GM12891 (cell line): ENCODE measurements around the gene PPP1R27.
A peak's percentile ranks its signal among the peaks of the same experiment; 100 is the strongest.
"Not testable (repeated sequence)": the region's sequence is repeated elsewhere in the genome, so short reads cannot be mapped to it uniquely, and the experiment has no call there.

ENCODE experiments used
- DNase-seq: peaks from one replicate; pipeline ENCODE4 v3.0.0; 2011; ENCODE audit warnings: low spot score; ENCODE audit not compliant: insufficient read length
- FAIRE-seq: peaks from 2 replicates; lab custom pipeline; 2011; peaks lifted over from hg19 to GRCh38; lab: Jason Lieb, UNC
- PAX5 ChIP-seq: IDR thresholded peaks from 2 replicates; pipeline ENCODE4 v1.6.1; 2011; ENCODE audit warnings: low read length, moderate library complexity, mild to moderate bottlenecking; ENCODE audit not compliant: insufficient read depth, severe bottlenecking
- POLR2A ChIP-seq: IDR thresholded peaks from 2 replicates; pipeline ENCODE4 v1.6.1; 2011; ENCODE audit warnings: low read depth, low read length, control low read depth
- POLR2AphosphoS5 ChIP-seq: IDR thresholded peaks from 2 replicates; pipeline ENCODE4 v1.6.1; 2011; ENCODE audit warnings: low read depth, low read length, control low read depth
- POU2F2 ChIP-seq: IDR thresholded peaks from 2 replicates; pipeline ENCODE4 v1.6.1; 2011; ENCODE audit warnings: low read depth, mild to moderate bottlenecking, control low read depth, low read length, moderate library complexity
- SPI1 ChIP-seq: IDR thresholded peaks from 2 replicates; pipeline ENCODE4 v1.6.1; 2011; ENCODE audit warnings: low read depth, low read length, control low read depth
- TAF1 ChIP-seq: IDR thresholded peaks from 2 replicates; pipeline ENCODE4 v1.6.1; 2011; ENCODE audit warnings: low read depth, low read length, control low read depth

The PPP1R27 gene

DNA sequence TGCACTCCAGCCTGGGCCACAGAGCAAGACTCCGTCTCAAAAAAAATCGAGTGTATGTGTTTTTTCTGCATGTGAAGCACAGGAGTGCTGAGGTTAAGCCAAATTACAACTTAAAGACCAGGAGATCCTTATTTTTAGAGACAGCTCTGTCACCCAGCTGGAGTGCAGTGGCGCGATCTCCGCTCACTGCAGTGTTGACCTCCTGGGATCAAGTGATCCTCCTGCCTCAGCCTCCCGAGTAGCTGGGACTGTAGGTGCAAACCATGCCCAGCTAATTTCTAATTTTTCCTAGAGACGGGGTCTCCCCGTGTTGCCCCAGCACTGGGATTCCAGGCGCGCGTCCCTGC is 7.5 kb upstream of the PPP1R27 start:
- DNase-seq = no peak
- no peak for FAIRE-seq
- TF ChIP-seq TAF1 (no peak), PAX5 (no peak), SPI1 (no peak), POU2F2 (no peak), POLR2A (no peak), POLR2AphosphoS5 (no peak)

DNA sequence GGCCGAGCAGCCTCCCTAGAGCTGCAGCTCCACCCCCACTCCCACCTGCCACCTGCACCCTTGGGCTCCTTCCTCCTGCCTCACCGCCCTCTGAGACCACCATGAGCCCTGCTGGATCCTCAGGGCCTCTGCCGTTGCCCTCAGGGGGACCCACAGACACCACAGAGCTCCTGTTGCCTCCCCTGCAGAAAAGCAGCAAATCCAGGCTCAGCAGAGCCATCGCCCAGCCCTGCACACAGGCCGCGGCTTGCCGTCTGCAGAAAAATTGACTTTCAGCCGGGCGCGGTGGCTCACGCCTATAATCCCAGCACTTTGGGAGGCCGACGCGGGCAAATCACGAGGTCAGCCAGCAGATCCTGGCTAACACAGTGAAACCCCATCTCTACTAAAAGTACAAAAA is 7.0 kb upstream of the PPP1R27 start:
- no peak for DNase-seq
- TF ChIP-seq POLR2AphosphoS5 = no peak
- no peak for TF ChIP-seq PAX5
- no peak for TF ChIP-seq TAF1
- TF ChIP-seq SPI1 = no peak
- FAIRE-seq = no peak

DNA sequence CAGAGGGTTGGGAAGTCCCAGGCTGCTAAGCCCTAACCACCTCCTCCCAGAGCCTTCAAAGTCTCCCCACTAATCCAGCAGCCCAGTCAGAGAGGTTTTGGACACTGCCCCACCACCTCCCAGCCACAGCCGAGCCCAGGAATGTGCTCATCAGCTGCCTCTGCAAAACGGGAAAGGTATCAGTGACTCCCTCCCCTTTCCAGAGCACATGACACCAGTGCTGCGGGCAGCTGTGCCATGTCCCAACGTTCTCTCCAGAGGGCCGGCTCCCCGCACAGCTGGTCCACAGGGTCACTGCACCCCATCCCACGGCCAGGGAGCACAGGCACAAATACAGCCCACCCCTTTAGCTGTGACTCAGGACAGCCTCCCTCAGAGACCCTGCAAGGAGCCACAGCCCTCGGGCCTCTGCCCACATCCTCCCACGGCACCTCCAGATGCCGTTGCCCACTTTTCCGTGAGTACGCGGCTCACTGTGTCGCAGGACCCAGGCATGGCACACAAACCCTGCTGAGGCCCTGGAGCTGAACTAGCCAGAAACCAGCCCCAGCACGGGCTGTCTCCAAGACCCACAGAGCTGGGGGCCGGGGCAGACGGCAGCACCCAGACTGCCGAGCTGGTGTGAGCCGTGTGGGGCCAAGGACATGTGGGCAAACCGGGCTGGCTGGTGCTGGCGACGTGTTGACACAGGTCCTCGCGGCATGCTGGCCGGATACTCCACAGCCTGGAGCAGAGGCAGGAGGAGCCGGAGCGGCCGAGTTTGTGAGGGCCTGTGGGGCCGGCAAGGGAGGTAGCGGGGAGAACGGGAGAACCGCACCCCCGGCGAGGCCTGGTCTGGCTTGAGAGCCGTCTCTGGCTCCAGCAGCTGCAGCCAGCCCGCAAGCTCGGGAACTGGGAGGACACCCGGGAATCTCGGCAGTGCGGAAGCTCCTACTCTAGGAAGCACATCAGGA is 6.3 kb upstream of the PPP1R27 start:
- no peak for DNase-seq
- FAIRE-seq = no peak
- TF ChIP-seq PAX5 (no peak), POLR2AphosphoS5 (no peak), POLR2A (no peak), SPI1 (no peak), POU2F2 (no peak), TAF1 (no peak)

DNA sequence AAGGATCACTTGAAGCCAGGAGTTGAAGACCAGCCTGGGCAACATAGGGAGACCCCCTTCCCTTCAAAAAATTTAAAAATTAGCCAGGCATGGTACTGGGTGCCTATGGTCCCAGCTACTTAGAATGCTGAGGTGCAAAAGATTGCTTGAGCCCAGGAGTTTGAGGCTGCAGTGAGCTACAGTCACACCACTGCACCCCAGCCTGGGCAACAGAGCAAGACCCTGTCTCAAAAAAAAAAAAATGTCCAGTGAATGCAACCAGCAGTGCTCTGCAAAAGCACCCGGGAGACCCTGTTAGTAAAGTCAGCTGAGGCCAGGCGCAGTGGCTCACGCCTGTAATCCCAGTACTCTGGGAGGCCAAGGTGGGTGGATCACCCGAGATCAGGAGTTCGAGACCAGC is 5.2 kb upstream of the PPP1R27 start:
- not testable (repeated sequence) for DNase-seq, FAIRE-seq

DNA sequence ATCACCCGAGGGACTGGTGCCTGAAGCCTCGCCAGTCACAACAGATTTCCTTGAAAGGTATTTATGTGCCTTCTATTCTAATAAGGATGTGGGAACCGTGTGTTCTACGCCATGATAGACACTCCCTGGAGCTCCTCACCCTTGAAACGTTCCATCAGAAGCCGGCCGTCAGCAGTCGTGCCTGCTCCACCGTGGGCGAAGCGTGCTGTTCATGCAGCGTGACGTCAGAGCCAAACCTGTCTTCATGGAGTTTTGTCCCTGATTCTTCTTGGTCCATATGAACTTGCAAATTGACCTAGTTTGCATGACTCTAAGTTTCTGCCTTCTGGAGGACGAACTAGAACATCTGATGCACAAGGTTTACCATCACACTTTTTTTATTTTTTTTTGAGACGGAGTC is 4.5 kb upstream of the PPP1R27 start:
- no peak for TF ChIP-seq PAX5
- no peak for TF ChIP-seq POLR2A
- no peak for TF ChIP-seq SPI1
- TF ChIP-seq TAF1 = no peak
- no peak for TF ChIP-seq POU2F2
- TF ChIP-seq POLR2AphosphoS5 = no peak
- no peak for FAIRE-seq
- DNase-seq = no peak

DNA sequence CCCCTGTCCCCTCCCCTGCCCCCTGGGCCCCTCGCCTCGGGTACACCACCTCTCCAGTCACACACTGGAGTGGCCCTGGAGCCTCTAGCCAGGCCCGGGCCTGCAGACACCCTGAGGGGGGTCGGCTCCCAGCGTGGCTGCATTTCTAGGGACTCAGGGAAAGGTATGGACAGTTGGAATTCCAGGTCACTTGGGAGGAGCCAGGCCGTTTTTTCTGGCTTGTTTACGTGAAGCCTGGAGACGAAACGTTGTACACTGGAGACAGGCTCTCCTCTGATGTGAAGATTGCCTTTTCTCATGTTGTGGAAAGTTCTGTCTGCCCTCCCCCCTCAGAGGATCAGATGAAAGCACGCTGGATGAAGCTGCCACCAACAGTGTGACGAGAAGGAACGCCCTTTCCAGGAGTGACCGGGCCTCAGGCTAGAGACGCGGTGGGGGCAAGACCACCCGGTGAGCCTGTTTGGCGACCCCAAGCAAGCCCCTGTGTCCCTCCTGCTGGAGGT is 4.0 kb upstream of the PPP1R27 start:
- no peak for FAIRE-seq
- TF ChIP-seq POU2F2 = no peak
- DNase-seq = no peak

DNA sequence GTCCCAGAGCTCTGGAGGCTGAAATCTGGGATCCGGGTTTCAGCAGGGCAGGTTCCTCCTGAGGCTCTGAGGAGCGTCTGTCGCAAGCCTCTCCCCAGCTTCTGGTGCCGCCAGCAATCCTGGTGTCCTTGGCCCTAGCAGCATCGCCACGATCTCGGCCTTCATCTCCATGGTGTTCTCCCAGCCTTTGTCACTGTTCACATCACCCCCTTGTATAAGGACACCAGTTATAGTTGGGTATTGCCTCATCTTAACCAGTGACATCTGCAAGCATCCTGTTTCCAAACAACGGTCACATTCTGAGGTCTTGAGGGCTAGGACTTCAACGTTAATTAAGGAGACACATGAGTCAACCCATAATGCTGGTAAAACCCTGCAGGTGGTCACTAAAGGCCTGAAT is 2.8 kb upstream of the PPP1R27 start:
- FAIRE-seq (no peak), DNase-seq (no peak)
- no peak for TF ChIP-seq POLR2A
- TF ChIP-seq TAF1 = no peak
- TF ChIP-seq SPI1 = no peak
- no peak for TF ChIP-seq PAX5
- no peak for TF ChIP-seq POU2F2

DNA sequence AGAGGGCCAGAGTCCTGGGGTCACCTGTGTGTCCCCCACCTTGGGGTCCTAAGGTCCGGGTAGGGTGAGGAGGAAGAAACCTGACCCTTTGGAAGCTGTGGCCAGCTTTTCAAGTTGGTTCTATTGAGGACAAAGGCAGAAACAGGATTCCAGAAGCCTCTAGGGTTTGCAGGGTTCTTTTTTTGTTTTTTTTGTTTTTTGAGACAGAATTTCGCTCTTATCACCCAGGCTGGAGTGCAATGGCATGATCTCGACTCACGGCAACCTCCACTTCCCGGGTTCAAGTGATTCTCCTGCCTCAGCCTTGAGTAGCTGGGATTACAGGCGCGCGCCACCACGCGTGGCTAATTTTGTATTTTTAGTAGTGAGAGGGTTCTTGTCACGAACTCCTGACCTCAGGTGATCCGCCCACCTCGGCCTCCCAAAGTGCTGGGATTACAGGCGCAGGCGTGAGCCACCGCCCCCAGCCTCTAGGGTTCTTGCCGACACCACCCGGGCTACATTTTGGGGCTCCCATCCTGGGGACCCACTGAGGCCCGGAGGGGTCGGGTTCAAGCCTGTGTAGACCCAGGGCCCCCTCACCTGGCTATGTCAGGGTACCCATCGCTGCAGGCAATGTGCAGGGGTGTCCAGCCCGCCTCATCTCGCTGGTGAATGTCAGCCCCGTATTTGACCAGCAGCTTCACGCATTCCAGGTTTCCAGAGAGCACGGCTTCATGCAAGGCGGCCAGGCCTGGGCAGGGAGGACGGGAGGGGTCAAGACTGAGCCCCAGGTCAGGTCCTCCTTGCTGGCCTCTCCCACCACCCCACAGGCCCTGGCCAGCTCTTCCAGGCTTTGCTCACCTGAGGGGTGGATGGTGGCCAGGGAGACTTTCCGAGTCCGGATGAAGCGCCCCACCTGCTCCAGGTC is 674 bp downstream of the PPP1R27 start:
- TF ChIP-seq POLR2A (no peak), SPI1 (no peak), POU2F2 (no peak), PAX5 (no peak), POLR2AphosphoS5 (no peak), TAF1 (no peak)
- DNase-seq = no peak
- no peak for FAIRE-seq

DNA sequence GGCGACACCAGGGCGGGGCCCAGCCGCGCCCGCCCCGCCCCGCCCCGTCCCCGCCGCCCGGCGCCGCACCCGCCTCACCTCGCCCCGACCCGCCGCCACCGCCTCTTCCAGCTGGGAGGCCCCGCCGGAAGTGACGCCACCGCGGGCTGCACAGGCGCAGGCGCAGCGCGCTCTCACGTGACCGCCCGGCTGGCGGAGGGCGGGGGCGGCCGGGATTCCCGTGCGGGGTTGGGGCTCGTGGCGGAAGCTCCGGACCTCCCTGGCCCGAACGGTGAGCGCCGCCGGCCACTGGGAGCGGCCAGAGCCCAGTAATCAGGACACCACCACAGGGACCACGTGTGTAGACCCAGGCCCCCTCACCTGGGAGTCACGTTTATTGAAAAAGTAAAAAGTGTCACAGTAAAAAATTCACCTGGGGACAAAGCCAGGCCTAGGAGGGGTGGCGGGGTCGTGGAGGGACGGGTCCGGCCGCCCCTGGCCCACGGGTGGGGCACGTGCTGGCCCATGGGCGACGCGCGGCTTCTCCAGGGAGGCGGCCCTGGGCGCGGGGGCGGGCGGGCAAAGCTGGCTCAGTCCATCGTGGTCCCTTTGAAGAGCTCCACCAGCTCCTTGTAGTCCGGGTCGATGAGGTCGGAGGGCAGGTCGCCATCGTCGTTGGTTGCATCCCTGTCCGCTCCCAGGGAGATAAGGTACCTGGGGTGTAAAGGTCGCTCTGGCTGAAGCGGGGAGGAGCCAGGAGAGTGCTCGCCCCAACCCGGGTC is 1.5 kb downstream of the PPP1R27 start, which contains the start of gene MCRIP1:
TSS of gene MCRIP1 (minus strand) at position 132 of the 761 bp plus-strand sequence. CDS start 8,785 bp downstream, outside the sequence.
- FAIRE-seq = peak; percentile 94

More for the DNA sequence above, 1.5 kb downstream of the PPP1R27 start, which contains the start of gene MCRIP1:
- TF ChIP-seq POLR2AphosphoS5 (no peak), PAX5 (no peak), TAF1 (peak; percentile 59), POLR2A (peak; percentile 61), POU2F2 (0 out of 2 replicates have a peak, but pooled peaks have one; percentile 38), SPI1 (no peak)
- DNase-seq = peak; percentile 100
